ENCODE results near the gene SORBS1.
A peak's percentile ranks its signal among the peaks of the same experiment; 100 is the strongest.
"Not testable (repeated sequence)": the region's sequence is repeated elsewhere in the genome, so short reads cannot be mapped to it uniquely, and the experiment has no call there.

The SORBS1 gene

GRCh38 chr10:95377950-95378349 lies 183.2 kb downstream of the SORBS1 start:
- DNase-seq = no peak

- DNase-seq = no peak
Observed at GRCh38 chr10:95375418-95375817, 185.8 kb downstream of the SORBS1 start.

GRCh38 chr10:95374597-95375209 lies 186.5 kb downstream of the SORBS1 start:
- peak; percentile 56 for DNase-seq

- DNase-seq = no peak
Observed at GRCh38 chr10:95373660-95374059, 187.5 kb downstream of the SORBS1 start.

GRCh38 chr10:95364342-95364741 lies 196.8 kb downstream of the SORBS1 start:
- no peak for DNase-seq

- peak; percentile 23 for DNase-seq
Observed at GRCh38 chr10:95363303-95363912, 197.8 kb downstream of the SORBS1 start.

- no peak for DNase-seq
Observed at GRCh38 chr10:95360122-95360714, 201.0 kb downstream of the SORBS1 start.

GRCh38 chr10:95359466-95359865 lies 201.7 kb downstream of the SORBS1 start:
- DNase-seq = no peak

- DNase-seq = no peak
Observed at GRCh38 chr10:95356190-95356955, 204.8 kb downstream of the SORBS1 start.

- DNase-seq = no peak
Observed at GRCh38 chr10:95355301-95355700, 205.9 kb downstream of the SORBS1 start.

GRCh38 chr10:95354110-95354509 lies 207.1 kb downstream of the SORBS1 start:
- DNase-seq = no peak

- no peak for DNase-seq
Observed at GRCh38 chr10:95353123-95353522, 208.0 kb downstream of the SORBS1 start.

- DNase-seq = no peak
Observed at GRCh38 chr10:95352684-95353083, 208.5 kb downstream of the SORBS1 start.

GRCh38 chr10:95350830-95351228 lies 210.3 kb downstream of the SORBS1 start:
- DNase-seq = no peak

GRCh38 chr10:95350219-95350829 lies 210.8 kb downstream of the SORBS1 start:
- no peak for DNase-seq

- DNase-seq = not testable (repeated sequence)
Observed at GRCh38 chr10:95347402-95347766, 213.8 kb downstream of the SORBS1 start.

GRCh38 chr10:95346715-95347401 lies 214.3 kb downstream of the SORBS1 start:
- DNase-seq = no peak

GRCh38 chr10:95343573-95343972 lies 217.6 kb downstream of the SORBS1 start:
- no peak for DNase-seq

- no peak for DNase-seq
Observed at GRCh38 chr10:95341716-95342130, 219.4 kb downstream of the SORBS1 start.

- DNase-seq = no peak
Observed at GRCh38 chr10:95339863-95340262, 221.3 kb downstream of the SORBS1 start.

- no peak for DNase-seq
Observed at GRCh38 chr10:95337423-95338160, 223.6 kb downstream of the SORBS1 start.

GRCh38 chr10:95336702-95337101 lies 224.5 kb downstream of the SORBS1 start:
- DNase-seq = no peak
